ENCODE measurements around the gene DHRS7B. TPM values are rescaled to one million over a fixed set of nuclear protein-coding genes. Genes with fewer than 3 reads are reported as not detected.
A peak's percentile ranks its signal among the peaks of the same experiment; 100 is the strongest.

The DHRS7B gene
- total and polyA plus RNA-seq, 2 of the 13 experiments (the other 11 are each of a cell fraction or from before 2014, with no cell fraction given), result 20.0 to 35.8 TPM

DNA sequence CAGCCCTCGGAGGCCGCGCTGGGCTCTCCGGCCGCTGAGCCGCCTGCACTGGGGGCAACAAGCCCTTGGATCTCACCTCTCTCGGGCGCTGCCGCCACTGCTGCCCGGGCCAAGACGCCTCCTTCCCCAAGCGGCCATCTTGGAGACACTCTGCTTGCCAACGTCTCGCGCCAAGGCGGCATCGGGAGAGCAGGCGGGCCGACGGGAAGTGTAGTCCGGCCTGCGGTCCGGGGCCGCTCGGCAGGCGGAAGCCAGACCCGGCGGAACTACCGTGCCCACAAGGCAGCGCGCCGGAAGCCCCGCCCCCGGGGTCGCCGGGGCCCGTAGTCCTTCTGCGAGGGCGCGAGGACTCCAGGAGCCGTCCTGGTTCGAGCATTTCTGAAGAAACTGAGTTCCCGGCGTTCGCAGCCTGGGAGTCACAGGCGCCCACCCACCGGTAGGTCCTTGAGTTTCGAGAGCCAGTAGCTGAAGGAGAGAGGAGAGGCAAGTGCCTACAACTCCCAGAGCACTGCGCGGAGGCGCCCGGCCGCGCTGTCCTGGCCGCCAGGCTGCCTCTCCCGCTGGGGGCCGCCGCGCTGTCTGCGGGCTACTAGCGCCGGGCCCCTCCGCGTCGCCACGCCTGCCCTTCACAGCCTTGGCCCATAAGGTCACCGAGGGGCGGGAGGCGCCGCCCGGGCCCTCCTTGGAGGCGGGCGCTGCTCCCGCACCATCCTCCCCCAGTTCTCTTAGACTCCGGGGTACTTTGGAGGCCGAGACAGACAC lies 87.4 kb downstream of the DHRS7B start, which contains the start of gene TMEM11 (continued):
- TF ChIP-seq AHDC1 (CRISPR knock-in tag; IDR thresholded peaks at IDR 0.05; ENCODE audit: borderline replicate concordance) (no peak; the same call in 1 of the 2 replicates), ZNF136 (CRISPR knock-in tag; IDR thresholded peaks at IDR 0.05; ENCODE audit: low read depth) (no peak; the same call in 1 of the 2 replicates), SKI (IDR thresholded peaks at IDR 0.05; ENCODE audit: partially characterized antibody) (peak; percentile 48), TSC22D2 (CRISPR knock-in tag; IDR thresholded peaks at IDR 0.05; ENCODE audit: borderline replicate concordance) (no peak), MTF2 (CRISPR knock-in tag; IDR thresholded peaks at IDR 0.05; ENCODE audit: borderline replicate concordance) (0 out of 2 replicates have a peak, but pooled peaks have one; percentile 43), EED (CRISPR knock-in tag; IDR thresholded peaks at IDR 0.05) (no peak), ZNF589 (CRISPR knock-in tag; conservative IDR thresholded peaks at IDR 0.05) (0 out of 2 replicates have a peak, but pooled peaks have one; percentile 38), SPEN (CRISPR knock-in tag; IDR thresholded peaks at IDR 0.05; ENCODE audit: low read depth) (peak; percentile 16), ZNF691 (CRISPR knock-in tag; IDR thresholded peaks at IDR 0.05; ENCODE audit: borderline replicate concordance, low read depth) (0 out of 2 replicates have a peak, but pooled peaks have one; percentile 32), ZSCAN30 (CRISPR knock-in tag; IDR thresholded peaks at IDR 0.05) (no peak), ZNF496 (CRISPR knock-in tag; IDR thresholded peaks at IDR 0.05; ENCODE audit: insufficient replicate concordance) (no peak), ZNF33B (CRISPR knock-in tag; IDR thresholded peaks at IDR 0.05) (no peak), ZNF460 (CRISPR knock-in tag; IDR thresholded peaks at IDR 0.05; ENCODE audit: borderline replicate concordance) (no peak), ZNF572 (CRISPR knock-in tag; IDR thresholded peaks at IDR 0.05) (no peak; the same call in 1 of the 2 replicates), RXRA (CRISPR knock-in tag; IDR thresholded peaks at IDR 0.05) (0 out of 2 replicates have a peak, but pooled peaks have one; percentile 9), HNF4A (CRISPR knock-in tag; IDR thresholded peaks at IDR 0.05) (peak; percentile 12; the same call in 1 of the 2 replicates), ZNF468 (CRISPR knock-in tag; IDR thresholded peaks at IDR 0.05) (no peak), NCOA1 (CRISPR knock-in tag; IDR thresholded peaks at IDR 0.05) (no peak), ZNF34 (CRISPR knock-in tag; IDR thresholded peaks at IDR 0.05; ENCODE audit: borderline replicate concordance) (0 out of 2 replicates have a peak, but pooled peaks have one; percentile 64), GATA4 (IDR thresholded peaks at IDR 0.05; ENCODE audit: borderline replicate concordance, low read depth) (no peak), CC2D1A (CRISPR knock-in tag; IDR thresholded peaks at IDR 0.05) (no peak), ZNF260 (CRISPR knock-in tag; IDR thresholded peaks at IDR 0.05; ENCODE audit: borderline replicate concordance, low read depth) (no peak)
